Transverse colon (tissue), 4 donors: ENCODE results near the gene FKBP15. TPM values are rescaled to one million over a fixed set of nuclear protein-coding genes. Genes with fewer than 3 reads are reported as not detected.

ENCODE experiments used
- DNase-seq: peaks from one replicate; pipeline ENCODE4 v3.0.0-alpha.2; 2019
- H3K27ac ChIP-seq, 4 donors: fragments of 200-600 bp; sonication (generic); 2 replicates each; pipeline ENCODE4 v1.5.1; 2016 to 2018; ENCODE audit warnings: inconsistent platforms in 4 of 4
- H3K27me3 ChIP-seq: fragments of 200-600 bp; sonication (generic); 2 replicates; pipeline ENCODE4 v1.5.1; 2017; ENCODE audit warnings: inconsistent platforms
- H3K36me3 ChIP-seq, 4 donors: fragments of 200-600 bp; sonication (generic); 2 replicates each; pipeline ENCODE4 v1.5.1; 2017 to 2019; ENCODE audit warnings: inconsistent platforms in 4 of 4
- H3K4me1 ChIP-seq, 4 donors: fragments of 200-600 bp; sonication (generic); 2 replicates each; pipeline ENCODE4 v1.5.1; 2017 to 2020; ENCODE audit warnings: inconsistent platforms in 4 of 4
- H3K4me3 ChIP-seq, 4 donors: fragments of 200-600 bp; sonication (generic); 1 replicate in 1 of 4; 2 replicates in 3 of 4; pipeline versions ENCODE4 v1.5.1 to v1.6.1; 2017 to 2019; ENCODE audit warnings: inconsistent platforms in 4 of 4
- H3K9me3 ChIP-seq, 2 donors: fragments of 200-600 bp; sonication (generic); 2 replicates each; pipeline ENCODE4 v1.5.1; 2017 to 2019; ENCODE audit warnings: inconsistent platforms in 2 of 2
- EP300 ChIP-seq: sonication (generic); formaldehyde crosslinking; IDR thresholded peaks from one replicate; pipeline ENCODE4 v1.6.1; 2017; ENCODE audit warnings: antibody characterized with exemption, low read depth
- POLR2A ChIP-seq: fragments of 450-650 bp; IDR thresholded peaks from one replicate; pipeline ENCODE4 v1.6.1; 2016; ENCODE audit warnings: antibody characterized with exemption, mild to moderate bottlenecking, moderate library complexity
- POLR2AphosphoS5 ChIP-seq, 3 donors: sonication (generic); formaldehyde crosslinking; IDR thresholded peaks; one replicate each; pipeline ENCODE4 v1.6.1; 2016; ENCODE audit warnings: antibody characterized with exemption in 3 of 3
- WGBS, 2 donors: methylation state at CpG; one replicate each; pipeline ENCODE4 v1.1.5; 2018; ENCODE audit warnings: low coverage in 1 of 2; 5-methylcytosine and 5-hydroxymethylcytosine counted together
- in situ Hi-C, 4 donors: fragments of 200-750 bp; cut with MboI; loops; one replicate each; pipeline versions ENCODE4 v1.15.0 to v1.15.1; 2017; ENCODE audit warnings: low sequenced_read_pairs in 3 of 4, low pct_ligation_motif_present in 1 of 4, low pct_unique_long_range_greater_than_20kb in 1 of 4
- intact Hi-C: fragments of 100-400 bp; cut with DNase I; formaldehyde crosslinking; loops from one replicate; pipeline ENCODE4 v1.15.1; 2023; ENCODE audit warnings: low total_unique reads
- total RNA-seq, 4 donors: library from RNA; depleted of rRNA; stranded (reverse); fragments of >200 nt; gene quantifications; one replicate each; pipeline ENCODE4 v1.1.0, GENCODE V29; 2016
- TF ChIP-seq, protein P1 (sequence below), 5 experiments: fragments of 200-600 bp in 3 of 5; fragments of 450-650 bp in 2 of 5; sonication (generic) in 3 of 5; IDR thresholded peaks; 1 replicate in 2 of 5; 2 replicates in 3 of 5; pipeline ENCODE4 v1.5.1; 2016 to 2017; ENCODE audit warnings: antibody characterized with exemption in 5 of 5, inconsistent platforms in 3 of 5, mild to moderate bottlenecking in 2 of 5, moderate library complexity in 1 of 5

Gene FKBP15
- total RNA-seq, 4 donors from 2014 or later, result 21.4 to 33.8 (median 23.3) TPM

DNA sequence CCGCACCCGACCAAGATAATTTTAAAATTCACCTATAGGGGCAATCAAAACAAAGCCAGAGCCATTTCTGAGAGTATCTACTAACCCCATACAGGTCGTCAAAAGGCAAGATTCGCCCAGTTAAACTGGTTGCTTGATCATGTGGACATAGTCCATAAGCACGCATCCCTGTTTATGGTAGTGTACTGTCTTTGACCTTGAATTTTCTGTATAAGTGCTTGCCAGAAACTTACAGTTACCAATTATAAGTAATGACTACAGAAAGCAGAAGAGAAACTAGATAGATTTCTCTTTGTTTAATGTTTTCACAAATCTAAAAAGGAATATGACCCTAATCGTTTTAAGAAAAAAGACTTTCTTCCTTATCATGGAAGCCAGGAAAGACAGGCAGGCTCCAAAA is 25.9 kb upstream of the FKBP15 start:
- DNase-seq, result no peak
- Histone ChIP-seq H3K4me1 (no peaks in the 10 kb centered on the region), H3K36me3 (no peaks in the 10 kb centered on the region), H3K27me3 (no peaks in the 10 kb centered on the region), H3K4me3 (no peak overlapping the region), H3K27ac (no peak overlapping the region), H3K9me3 (no peaks in the 10 kb centered on the region)
- in situ Hi-C loops (loop anchor here in 1 of 4 donors (25.0 kb wide), 1 partner anchor 110 kb away; no protein-coding TSS in a partner anchor), intact Hi-C loops (no loop called here)
- 73 to 80% methylated on average over 6 of the region's 6 CpGs for WGBS, 2 donors
- TF ChIP-seq, protein P1, sequence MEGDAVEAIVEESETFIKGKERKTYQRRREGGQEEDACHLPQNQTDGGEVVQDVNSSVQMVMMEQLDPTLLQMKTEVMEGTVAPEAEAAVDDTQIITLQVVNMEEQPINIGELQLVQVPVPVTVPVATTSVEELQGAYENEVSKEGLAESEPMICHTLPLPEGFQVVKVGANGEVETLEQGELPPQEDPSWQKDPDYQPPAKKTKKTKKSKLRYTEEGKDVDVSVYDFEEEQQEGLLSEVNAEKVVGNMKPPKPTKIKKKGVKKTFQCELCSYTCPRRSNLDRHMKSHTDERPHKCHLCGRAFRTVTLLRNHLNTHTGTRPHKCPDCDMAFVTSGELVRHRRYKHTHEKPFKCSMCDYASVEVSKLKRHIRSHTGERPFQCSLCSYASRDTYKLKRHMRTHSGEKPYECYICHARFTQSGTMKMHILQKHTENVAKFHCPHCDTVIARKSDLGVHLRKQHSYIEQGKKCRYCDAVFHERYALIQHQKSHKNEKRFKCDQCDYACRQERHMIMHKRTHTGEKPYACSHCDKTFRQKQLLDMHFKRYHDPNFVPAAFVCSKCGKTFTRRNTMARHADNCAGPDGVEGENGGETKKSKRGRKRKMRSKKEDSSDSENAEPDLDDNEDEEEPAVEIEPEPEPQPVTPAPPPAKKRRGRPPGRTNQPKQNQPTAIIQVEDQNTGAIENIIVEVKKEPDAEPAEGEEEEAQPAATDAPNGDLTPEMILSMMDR (IDR thresholded peaks at IDR 0.05), result no peak
- TF ChIP-seq POLR2AphosphoS5 (IDR thresholded peaks at IDR 0.05), result no peak
- TF ChIP-seq EP300, result no peak
- no peak for TF ChIP-seq POLR2A

DNA sequence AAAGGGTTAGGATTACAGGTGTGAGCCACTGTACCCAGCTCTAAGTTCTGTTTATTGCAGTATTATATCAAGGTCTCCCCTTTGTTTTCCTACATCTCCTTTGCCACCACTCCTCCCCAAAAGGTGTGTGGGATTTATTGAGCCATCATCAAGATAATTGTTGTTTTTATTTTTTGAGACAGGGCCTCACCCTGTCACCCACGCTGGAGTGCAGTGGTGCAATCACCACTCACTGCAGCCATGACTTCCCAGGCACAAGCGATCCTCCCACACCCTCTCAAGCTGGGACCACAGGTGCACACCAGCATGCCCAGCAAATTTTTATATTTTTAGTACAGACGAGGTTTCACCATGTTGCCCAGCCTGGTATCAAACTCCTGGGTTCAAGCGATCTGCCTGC is 24.8 kb upstream of the FKBP15 start:
- no peaks in the 10 kb centered on the region for H3K36me3 ChIP-seq
- intact Hi-C loops, result no loop called here
- no peak overlapping the region for H3K27ac ChIP-seq
- no peak overlapping the region for H3K4me3 ChIP-seq
- no peak for DNase-seq
- WGBS, 2 donors, result 86 to 100% methylated on average over 1 to 4 of the region's 4 CpGs
- no peaks in the 10 kb centered on the region for H3K9me3 ChIP-seq
- TF ChIP-seq POLR2AphosphoS5 (IDR thresholded peaks at IDR 0.05) (no peak), POLR2A (no peak), EP300 (no peak)
- TF ChIP-seq, protein P1 (IDR thresholded peaks at IDR 0.05), result no peak
- in situ Hi-C loops, result loop anchor here in 1 of 4 donors (25.0 kb wide), 1 partner anchor 109 kb away; no protein-coding TSS in a partner anchor
- no peaks in the 10 kb centered on the region for H3K27me3 ChIP-seq
- no peaks in the 10 kb centered on the region for H3K4me1 ChIP-seq

DNA sequence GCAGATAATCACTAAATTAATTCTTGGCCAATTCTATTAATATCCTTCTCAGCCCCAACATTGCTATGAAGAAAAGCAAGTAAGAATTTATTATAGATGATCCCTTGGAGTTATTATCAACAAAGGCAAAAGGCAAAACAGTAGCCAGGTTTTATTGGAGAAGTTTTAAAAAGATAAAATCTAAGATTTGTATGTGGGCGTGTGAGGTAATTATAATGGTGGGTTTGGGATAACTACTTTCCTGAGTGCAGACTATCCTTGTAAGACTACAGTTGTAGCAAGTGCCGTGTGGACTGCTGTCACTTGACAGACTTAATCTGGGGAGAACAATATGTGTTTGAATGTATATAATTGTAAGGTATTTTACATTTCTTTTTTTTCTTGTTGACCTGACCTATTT is 23.5 kb upstream of the FKBP15 start:
- whole genome bisulfite sequencing, 2 donors, result 75 to 93% methylated on average over 2 of the region's 2 CpGs
- Histone ChIP-seq H3K4me3 (no peak overlapping the region), H3K9me3 (no peaks in the 10 kb centered on the region), H3K36me3 (no peaks in the 10 kb centered on the region), H3K4me1 (no peaks in the 10 kb centered on the region), H3K27ac (no peak overlapping the region), H3K27me3 (no peaks in the 10 kb centered on the region)
- in situ Hi-C loops, result loop anchor here in 1 of 4 donors (25.0 kb wide), 1 partner anchor 107 kb away; no protein-coding TSS in a partner anchor
- TF ChIP-seq, protein P1 (IDR thresholded peaks at IDR 0.05), result no peak
- TF ChIP-seq POLR2A (no peak), POLR2AphosphoS5 (IDR thresholded peaks at IDR 0.05) (no peak), EP300 (no peak)
- DNase-seq, result no peak
- intact Hi-C loops, result no loop called here

DNA sequence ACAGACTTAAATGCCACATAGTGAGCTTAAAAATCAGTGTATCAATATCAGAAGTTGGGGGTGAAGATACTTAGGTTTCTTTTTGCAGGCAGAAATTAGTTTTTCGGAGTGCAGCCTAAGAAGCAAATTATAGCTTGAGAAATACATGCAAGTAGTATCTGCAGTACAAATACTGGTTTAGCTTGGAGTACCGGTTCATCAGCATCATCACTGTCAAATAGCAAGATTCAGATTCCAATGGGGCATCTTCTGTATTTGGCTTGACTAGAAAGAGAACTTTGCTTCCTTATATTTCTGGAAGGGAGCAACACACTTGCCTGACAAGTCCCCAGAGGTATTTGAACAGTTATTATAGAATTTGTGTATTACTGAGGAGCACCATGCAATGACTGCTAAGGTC is 20.1 kb upstream of the FKBP15 start:
- WGBS, 2 donors, result 94 to 99% methylated on average over 2 of the region's 2 CpGs
- in situ Hi-C loops, result loop anchor here in 1 of 4 donors (25.0 kb wide), 1 partner anchor 104 kb away; no protein-coding TSS in a partner anchor
- H3K9me3 ChIP-seq, result no peaks in the 10 kb centered on the region

More for the DNA sequence above, 20.1 kb upstream of the FKBP15 start:
- no peaks in the 10 kb centered on the region for H3K27me3 ChIP-seq
- no peaks in the 10 kb centered on the region for H3K36me3 ChIP-seq
- intact Hi-C loops, result no loop called here
- TF ChIP-seq, protein P1 (IDR thresholded peaks at IDR 0.05), result no peak
- TF ChIP-seq EP300 (no peak), POLR2A (no peak), POLR2AphosphoS5 (IDR thresholded peaks at IDR 0.05) (no peak)
- no peak overlapping the region for H3K27ac ChIP-seq
- no peak overlapping the region for H3K4me3 ChIP-seq
- no peaks in the 10 kb centered on the region for H3K4me1 ChIP-seq
- no peak for DNase-seq
